ENCODE data around the gene ANKRD36. TPM values are rescaled to one million over a fixed set of nuclear protein-coding genes. Genes with fewer than 3 reads are reported as not detected.
"Not testable (repeated sequence)": the region's sequence is repeated elsewhere in the genome, so short reads cannot be mapped to it uniquely, and the experiment has no call there.

ANKRD36 gene
- total RNA-seq, 2 experiments from 2014 or later = 37.6 to 85.4 TPM

GRCh38 chr2:97267411-97268074, 154.6 kb downstream of the ANKRD36 start:
- no peak overlapping the region for H3K27ac Mint-ChIP-seq
- ATAC-seq = no peak
- peaks cover 11% of the 10 kb centered on the region for H3K36me3 Mint-ChIP-seq
- H3K9me3 Mint-ChIP-seq (ENCODE audit: low read depth) = no peaks in the 10 kb centered on the region
- no peaks in the 10 kb centered on the region for H3K27me3 Mint-ChIP-seq
- peak; percentile 40 for DNase-seq
- no peak overlapping the region for H3K4me3 Mint-ChIP-seq
- CTCF ChIA-PET = no interaction called here
- no peaks in the 10 kb centered on the region for H3K4me1 Mint-ChIP-seq

- H3K36me3 Mint-ChIP-seq; H3K27ac Mint-ChIP-seq; ATAC-seq; H3K9me3 Mint-ChIP-seq (ENCODE audit: low read depth); H3K27me3 Mint-ChIP-seq; H3K4me3 Mint-ChIP-seq; H3K4me1 Mint-ChIP-seq; CTCF ChIA-PET: not testable (repeated sequence)
- DNase-seq = peak; percentile 32
Measured at GRCh38 chr2:97268075-97268591, 155.2 kb downstream of the ANKRD36 start.

- ATAC-seq; H3K4me3 Mint-ChIP-seq; H3K27ac Mint-ChIP-seq; DNase-seq; H3K27me3 Mint-ChIP-seq; H3K36me3 Mint-ChIP-seq; H3K9me3 Mint-ChIP-seq (ENCODE audit: low read depth); H3K4me1 Mint-ChIP-seq; CTCF ChIA-PET: not testable (repeated sequence)
Measured at GRCh38 chr2:97276232-97276798, 163.4 kb downstream of the ANKRD36 start.

GRCh38 chr2:97285187-97285586, 172.2 kb downstream of the ANKRD36 start:
- H3K27me3 Mint-ChIP-seq; H3K4me1 Mint-ChIP-seq; CTCF ChIA-PET; H3K4me3 Mint-ChIP-seq; H3K36me3 Mint-ChIP-seq; DNase-seq; H3K27ac Mint-ChIP-seq; H3K9me3 Mint-ChIP-seq (ENCODE audit: low read depth); ATAC-seq: not testable (repeated sequence)

GRCh38 chr2:97293687-97294086, 180.7 kb downstream of the ANKRD36 start:
- H3K27ac Mint-ChIP-seq; H3K4me1 Mint-ChIP-seq; H3K27me3 Mint-ChIP-seq; ATAC-seq; H3K4me3 Mint-ChIP-seq; CTCF ChIA-PET; H3K36me3 Mint-ChIP-seq; DNase-seq; H3K9me3 Mint-ChIP-seq (ENCODE audit: low read depth): not testable (repeated sequence)

Other genes starting within 250 kb of the ANKRD36 start
- gene SEMA4C, start 243.1 kb upstream of the ANKRD36 start, total RNA-seq = 10 to 100 TPM in 1 of 2 experiments, 1 to 10 TPM in 1; 9.7 to 11.6 TPM
- gene FAM178B, start 126.6 kb upstream of the ANKRD36 start, total RNA-seq = not detected
- 10 to 100 TPM; 26.2 to 29.6 TPM for gene FAHD2B, start 18.3 kb upstream of the ANKRD36 start, total RNA-seq